Medulla oblongata (tissue), 1 donor: ENCODE data around the gene GRK2.

Experiments
- DNase-seq: peaks from one replicate; pipeline ENCODE4 v3.0.0-alpha.2; 2015; ENCODE audit errors: extremely low spot score

GRK2 gene

GRCh38 chr11:67253872-67254624, 12.2 kb upstream of the GRK2 start:
- no peak for DNase-seq

GRCh38 chr11:67254798-67255197, 11.5 kb upstream of the GRK2 start:
- DNase-seq: no peak

GRCh38 chr11:67255353-67255752, 10.9 kb upstream of the GRK2 start:
- no peak for DNase-seq

- DNase-seq: no peak
Observed at GRCh38 chr11:67255864-67256263, 10.4 kb upstream of the GRK2 start.

GRCh38 chr11:67256477-67257135, 9.7 kb upstream of the GRK2 start:
- no peak for DNase-seq

- DNase-seq: no peak
Observed at GRCh38 chr11:67260406-67260805, 5.9 kb upstream of the GRK2 start.

GRCh38 chr11:67260885-67261639, 5.2 kb upstream of the GRK2 start:
- peak; percentile 65 for DNase-seq

GRCh38 chr11:67261640-67261945, 4.7 kb upstream of the GRK2 start:
- no peak for DNase-seq

GRCh38 chr11:67261946-67262681, 4.2 kb upstream of the GRK2 start:
- no peak for DNase-seq

- peak; percentile 90 for DNase-seq
Observed at GRCh38 chr11:67262731-67263675, 3.3 kb upstream of the GRK2 start.

- DNase-seq: no peak
Observed at GRCh38 chr11:67264260-67264659, 2.0 kb upstream of the GRK2 start.

- no peak for DNase-seq
Observed at GRCh38 chr11:67264877-67265632, 1.2 kb upstream of the GRK2 start.

GRCh38 chr11:67265633-67266448, 432 bp upstream of the GRK2 start:
- peak; percentile 69 for DNase-seq

- DNase-seq: no peak
Observed at GRCh38 chr11:67267188-67268080, 1.2 kb downstream of the GRK2 start.

GRCh38 chr11:67268081-67268961, 2.0 kb downstream of the GRK2 start:
- no peak for DNase-seq

- no peak for DNase-seq
Observed at GRCh38 chr11:67268962-67269268, 2.6 kb downstream of the GRK2 start.

- no peak for DNase-seq
Observed at GRCh38 chr11:67269401-67270255, 3.4 kb downstream of the GRK2 start.
